ENCODE data around the gene CXXC5. TPM values are rescaled to one million over a fixed set of nuclear protein-coding genes. Genes with fewer than 3 reads are reported as not detected.

CXXC5 gene
- total RNA-seq, 1 donor from 2014 or later = 17.2 TPM

DNA sequence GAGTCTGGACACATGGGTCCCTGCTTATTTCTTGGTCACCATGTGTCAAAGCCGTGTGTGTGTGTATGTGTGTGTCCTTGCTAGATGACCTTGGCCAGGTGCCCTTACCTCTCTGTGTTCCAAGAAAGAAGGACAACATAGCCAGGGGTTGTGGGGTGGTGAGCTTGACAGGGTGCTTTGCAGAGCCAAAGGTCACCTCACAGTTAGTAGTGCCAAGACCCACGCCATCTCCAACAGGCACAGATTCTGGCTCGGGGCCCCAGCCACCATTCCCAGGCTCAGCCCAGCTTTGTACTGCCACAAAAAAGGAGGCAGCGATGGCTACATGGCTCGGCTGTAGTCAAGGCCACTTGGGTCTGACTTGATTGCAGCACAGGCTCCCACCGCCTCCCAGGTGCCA, 39.5 kb downstream of the CXXC5 start:
- no peak overlapping the region for H3K4me3 ChIP-seq
- no peak overlapping the region for H2AFZ ChIP-seq (replicated peaks)
- H3K4me1 ChIP-seq = peaks cover 75% of the 10 kb centered on the region
- TF ChIP-seq EZH2phosphoT487 (IDR thresholded peaks at IDR 0.05) (no peak), EZH2 (IDR thresholded peaks at IDR 0.05) (no peak)
- TF ChIP-seq, protein P1, sequence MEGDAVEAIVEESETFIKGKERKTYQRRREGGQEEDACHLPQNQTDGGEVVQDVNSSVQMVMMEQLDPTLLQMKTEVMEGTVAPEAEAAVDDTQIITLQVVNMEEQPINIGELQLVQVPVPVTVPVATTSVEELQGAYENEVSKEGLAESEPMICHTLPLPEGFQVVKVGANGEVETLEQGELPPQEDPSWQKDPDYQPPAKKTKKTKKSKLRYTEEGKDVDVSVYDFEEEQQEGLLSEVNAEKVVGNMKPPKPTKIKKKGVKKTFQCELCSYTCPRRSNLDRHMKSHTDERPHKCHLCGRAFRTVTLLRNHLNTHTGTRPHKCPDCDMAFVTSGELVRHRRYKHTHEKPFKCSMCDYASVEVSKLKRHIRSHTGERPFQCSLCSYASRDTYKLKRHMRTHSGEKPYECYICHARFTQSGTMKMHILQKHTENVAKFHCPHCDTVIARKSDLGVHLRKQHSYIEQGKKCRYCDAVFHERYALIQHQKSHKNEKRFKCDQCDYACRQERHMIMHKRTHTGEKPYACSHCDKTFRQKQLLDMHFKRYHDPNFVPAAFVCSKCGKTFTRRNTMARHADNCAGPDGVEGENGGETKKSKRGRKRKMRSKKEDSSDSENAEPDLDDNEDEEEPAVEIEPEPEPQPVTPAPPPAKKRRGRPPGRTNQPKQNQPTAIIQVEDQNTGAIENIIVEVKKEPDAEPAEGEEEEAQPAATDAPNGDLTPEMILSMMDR (IDR thresholded peaks at IDR 0.05) = no peak
- peaks cover 27% of the 10 kb centered on the region for H3F3A ChIP-seq (ENCODE audit: low read depth)
- no peak overlapping the region for H3K27ac Mint-ChIP-seq
- no peaks in the 10 kb centered on the region for H3K9me3 ChIP-seq (ENCODE audit: low read depth)
- peaks cover 55% of the 10 kb centered on the region for H4K20me1 ChIP-seq (ENCODE audit: low read depth)
- H3K9ac ChIP-seq = no peak overlapping the region
- H3K36me3 ChIP-seq = no peaks in the 10 kb centered on the region
- no peaks in the 10 kb centered on the region for H3K9me3 Mint-ChIP-seq
- no peaks in the 10 kb centered on the region for H3K27me3 ChIP-seq
- H3K27ac ChIP-seq = no peak overlapping the region
- no peak overlapping the region for H3K4me2 ChIP-seq
- H3K79me2 ChIP-seq (ENCODE audit: low read depth) = no peaks in the 10 kb centered on the region
- peaks cover 87% of the 10 kb centered on the region for H3K4me1 Mint-ChIP-seq
- H3K27me3 Mint-ChIP-seq (ENCODE audit: insufficient read depth, low read depth) = peaks cover 24% of the 10 kb centered on the region
- DNase-seq (ENCODE audit: low spot score) = no peak
- H3K4me3 Mint-ChIP-seq = no peak overlapping the region
- H3K36me3 Mint-ChIP-seq = peaks cover 15% of the 10 kb centered on the region

DNA sequence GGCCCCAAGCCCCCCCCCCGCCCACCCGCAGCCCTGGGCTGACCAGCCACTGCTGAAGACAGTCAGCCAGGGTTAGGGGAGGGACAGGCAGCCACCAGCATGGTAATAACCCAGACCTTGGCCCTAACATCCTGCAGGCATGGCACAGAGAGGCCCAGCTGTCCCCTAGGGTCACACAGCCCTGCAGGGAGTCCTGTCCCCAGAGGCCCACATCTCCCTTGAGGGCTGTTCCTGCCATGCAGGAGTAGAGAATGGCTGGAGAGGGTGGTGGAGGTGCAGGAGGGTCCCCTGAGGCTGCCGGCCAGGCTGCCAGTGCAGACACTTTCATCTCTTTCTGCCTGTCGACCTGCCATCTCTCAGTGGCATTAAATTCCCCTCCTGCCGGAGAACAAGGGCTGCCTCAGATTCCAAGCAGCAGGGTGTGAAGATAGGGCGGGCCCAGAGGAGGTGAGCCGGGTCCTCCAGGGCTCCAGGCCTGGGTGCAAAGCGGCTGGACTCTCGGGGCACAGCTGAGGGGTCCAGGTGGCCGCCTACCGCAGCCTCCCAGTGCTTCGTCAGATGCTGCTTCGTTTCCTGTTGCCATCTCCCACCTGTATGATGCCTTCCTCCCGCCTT, 40.0 kb downstream of the CXXC5 start:
- Histone ChIP-seq H3K79me2 (ENCODE audit: low read depth) (no peaks in the 10 kb centered on the region), H3F3A (ENCODE audit: low read depth) (peaks cover 21% of the 10 kb centered on the region), H3K36me3 (no peaks in the 10 kb centered on the region), H4K20me1 (ENCODE audit: low read depth) (peaks cover 55% of the 10 kb centered on the region), H3K4me2 (no peak overlapping the region), H3K4me1 (peaks cover 75% of the 10 kb centered on the region), H3K27me3 (no peaks in the 10 kb centered on the region), H3K9ac (no peak overlapping the region), H3K9me3 (ENCODE audit: low read depth) (no peaks in the 10 kb centered on the region), H2AFZ (replicated peaks) (no peak overlapping the region), H3K27ac (no peak overlapping the region), H3K4me3 (no peak overlapping the region)
- Mint-ChIP-seq H3K27ac (no peak overlapping the region), H3K27me3 (ENCODE audit: insufficient read depth, low read depth) (peaks cover 21% of the 10 kb centered on the region), H3K4me1 (peaks cover 86% of the 10 kb centered on the region), H3K36me3 (peaks cover 10% of the 10 kb centered on the region), H3K9me3 (no peaks in the 10 kb centered on the region), H3K4me3 (no peak overlapping the region)
- TF ChIP-seq, protein P1 (IDR thresholded peaks at IDR 0.05) = no peak
- peak; percentile 21 for DNase-seq (ENCODE audit: low spot score)

DNA sequence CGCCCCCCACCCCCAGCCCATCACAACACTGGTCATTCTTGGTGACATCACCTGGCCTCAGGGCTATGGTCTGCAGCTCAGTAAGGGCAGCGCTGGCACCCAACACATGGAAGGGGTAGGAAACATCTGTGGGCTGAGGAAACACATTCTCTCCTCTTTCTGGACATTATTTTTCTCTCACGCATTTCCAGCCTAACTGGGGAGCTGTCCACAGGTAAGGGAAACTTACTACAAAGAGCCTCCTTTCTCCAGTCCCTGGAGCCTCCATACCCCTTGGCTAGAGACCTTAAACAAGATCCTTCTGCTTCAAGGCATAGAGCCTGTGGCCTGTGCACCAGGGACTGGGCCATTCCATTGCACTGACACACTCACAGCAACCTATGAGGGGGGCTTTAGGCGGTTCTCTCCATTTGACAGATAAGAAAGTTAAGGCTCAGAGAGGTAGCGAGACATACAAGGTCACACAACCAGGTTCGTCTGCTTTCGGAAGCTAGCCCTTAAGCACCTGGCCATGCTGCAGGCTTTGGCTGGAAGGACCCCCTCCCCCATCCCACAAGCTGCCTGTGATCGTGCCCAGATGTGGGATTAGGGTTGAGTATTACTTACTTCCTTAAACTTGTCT, 40.7 kb downstream of the CXXC5 start:
- H3K9me3 ChIP-seq (ENCODE audit: low read depth) = no peaks in the 10 kb centered on the region
- peaks cover 51% of the 10 kb centered on the region for H4K20me1 ChIP-seq (ENCODE audit: low read depth)
- Mint-ChIP-seq H3K36me3 (peaks cover 6% of the 10 kb centered on the region), H3K4me1 (peaks cover 88% of the 10 kb centered on the region), H3K27ac (peak overlapping the region; percentile 90), H3K4me3 (peak overlapping the region; percentile 64), H3K9me3 (no peaks in the 10 kb centered on the region), H3K27me3 (ENCODE audit: insufficient read depth, low read depth) (peaks cover 17% of the 10 kb centered on the region)
- no peak overlapping the region for H2AFZ ChIP-seq (replicated peaks)
- no peaks in the 10 kb centered on the region for H3K27me3 ChIP-seq
- no peaks in the 10 kb centered on the region for H3K79me2 ChIP-seq (ENCODE audit: low read depth)
- H3K9ac ChIP-seq = no peak overlapping the region
- H3K4me1 ChIP-seq = peaks cover 73% of the 10 kb centered on the region
- H3K4me3 ChIP-seq = no peak overlapping the region
- H3K36me3 ChIP-seq = no peaks in the 10 kb centered on the region
- no peak overlapping the region for H3K27ac ChIP-seq
- peak overlapping the region; percentile 55 for H3K4me2 ChIP-seq
- TF ChIP-seq EZH2 (IDR thresholded peaks at IDR 0.05) (no peak), EZH2phosphoT487 (IDR thresholded peaks at IDR 0.05) (no peak)
- TF ChIP-seq, protein P1 (IDR thresholded peaks at IDR 0.05) = no peak
- peaks cover 16% of the 10 kb centered on the region for H3F3A ChIP-seq (ENCODE audit: low read depth)
- no peak for DNase-seq (ENCODE audit: low spot score)
